ENCODE measurements around the gene ASAP2. TPM values are rescaled to one million over a fixed set of nuclear protein-coding genes. Genes with fewer than 3 reads are reported as not detected.
A peak's percentile ranks its signal among the peaks of the same experiment; 100 is the strongest.

The ASAP2 gene
- 58.0 and 59.6 TPM in 2 replicates for total RNA-seq

GRCh38 chr2:9205963-9206948 lies at the start of gene ASAP2:
Gene ASAP2 (plus strand): TSS chr2:9206812. CDS start chr2:9207105, 293 bp downstream.
- peak; percentile 83 for DNase-seq

DNA sequence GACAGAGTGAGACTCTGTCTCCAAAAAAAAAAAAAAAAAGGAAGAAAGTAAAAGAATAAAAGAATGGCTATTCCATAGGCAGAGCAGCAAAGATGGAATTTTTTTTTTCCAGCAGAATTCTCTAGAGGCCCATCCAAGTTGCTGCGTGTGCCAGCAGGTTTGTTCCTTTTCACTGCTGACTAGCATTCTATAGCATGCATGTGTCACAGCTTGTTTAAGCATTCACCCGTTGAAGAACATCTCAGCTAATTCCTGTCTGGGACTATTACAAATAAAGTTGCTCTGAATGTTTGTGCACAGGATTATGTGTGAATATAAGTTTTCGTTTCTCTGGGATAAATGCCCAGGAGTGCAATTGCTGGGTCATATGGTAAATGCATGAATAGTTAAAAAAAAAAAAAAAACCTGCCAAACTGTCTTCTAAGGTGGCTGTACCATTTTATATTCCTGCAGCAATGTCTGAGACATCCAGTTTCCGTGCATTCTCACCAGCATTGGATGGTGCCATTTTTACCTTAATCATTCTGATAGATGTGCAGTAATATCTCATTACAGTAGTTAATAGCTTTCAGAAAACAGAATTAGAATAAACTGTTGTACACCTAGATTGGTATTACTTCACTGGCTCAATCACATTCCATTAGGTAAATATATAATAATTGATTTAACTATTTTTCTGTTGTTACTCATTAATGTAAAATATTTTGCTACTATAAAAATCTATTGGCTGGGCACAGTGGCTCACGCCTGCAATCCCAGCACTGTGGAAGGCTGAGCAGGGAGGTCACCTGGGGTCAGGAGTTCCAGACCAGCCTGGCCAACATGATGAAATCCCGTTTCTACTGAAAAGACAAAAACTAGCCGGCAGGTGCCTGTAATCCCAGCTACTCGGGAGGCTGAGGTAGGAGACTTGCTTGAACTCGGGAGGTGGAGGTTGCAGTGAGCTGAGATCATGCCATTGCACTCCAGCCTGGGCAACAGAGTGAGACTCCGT lies 47.5 kb upstream of the ASAP2 start:
- DNase-seq: no peak

DNA sequence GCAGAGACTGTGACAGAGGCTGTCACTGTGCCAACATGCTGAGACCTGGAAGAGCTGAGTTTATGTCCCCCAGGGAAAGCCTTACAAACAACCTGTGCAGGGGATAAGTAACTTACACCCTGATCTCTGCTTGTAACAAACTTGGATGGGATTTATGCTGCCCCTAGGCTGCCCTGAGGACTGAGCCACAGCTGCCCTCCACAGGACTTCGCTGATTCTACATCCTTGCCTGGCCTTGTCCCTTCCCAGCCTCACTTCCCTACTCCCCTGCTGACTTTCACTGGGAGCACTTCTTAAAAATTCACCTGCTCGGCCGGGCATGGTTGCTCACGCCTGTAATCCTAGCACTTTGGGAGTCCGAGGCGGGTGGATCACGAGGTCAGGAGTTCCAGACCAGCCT lies 45.9 kb upstream of the ASAP2 start:
- DNase-seq: no peak

DNA sequence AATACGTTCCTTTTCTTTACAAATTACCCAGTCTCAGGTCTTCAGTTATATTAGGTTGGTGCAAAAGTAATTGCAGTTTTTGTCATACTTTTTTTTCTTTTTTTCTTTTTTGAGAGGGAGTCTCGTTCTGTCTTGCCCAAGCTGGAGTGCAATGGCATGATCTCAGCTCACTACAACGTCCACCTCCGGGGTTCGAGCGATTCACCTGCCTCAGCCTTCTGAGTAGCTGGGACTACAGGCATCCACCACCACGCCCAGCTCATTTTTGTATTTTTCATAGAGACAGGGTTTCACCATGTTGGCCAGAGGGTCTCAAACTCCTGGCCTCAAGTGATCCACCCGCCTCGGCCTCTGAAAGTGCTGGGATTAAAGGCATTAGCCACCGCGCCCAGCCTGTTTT lies 43.8 kb upstream of the ASAP2 start:
- DNase-seq: no peak

DNA sequence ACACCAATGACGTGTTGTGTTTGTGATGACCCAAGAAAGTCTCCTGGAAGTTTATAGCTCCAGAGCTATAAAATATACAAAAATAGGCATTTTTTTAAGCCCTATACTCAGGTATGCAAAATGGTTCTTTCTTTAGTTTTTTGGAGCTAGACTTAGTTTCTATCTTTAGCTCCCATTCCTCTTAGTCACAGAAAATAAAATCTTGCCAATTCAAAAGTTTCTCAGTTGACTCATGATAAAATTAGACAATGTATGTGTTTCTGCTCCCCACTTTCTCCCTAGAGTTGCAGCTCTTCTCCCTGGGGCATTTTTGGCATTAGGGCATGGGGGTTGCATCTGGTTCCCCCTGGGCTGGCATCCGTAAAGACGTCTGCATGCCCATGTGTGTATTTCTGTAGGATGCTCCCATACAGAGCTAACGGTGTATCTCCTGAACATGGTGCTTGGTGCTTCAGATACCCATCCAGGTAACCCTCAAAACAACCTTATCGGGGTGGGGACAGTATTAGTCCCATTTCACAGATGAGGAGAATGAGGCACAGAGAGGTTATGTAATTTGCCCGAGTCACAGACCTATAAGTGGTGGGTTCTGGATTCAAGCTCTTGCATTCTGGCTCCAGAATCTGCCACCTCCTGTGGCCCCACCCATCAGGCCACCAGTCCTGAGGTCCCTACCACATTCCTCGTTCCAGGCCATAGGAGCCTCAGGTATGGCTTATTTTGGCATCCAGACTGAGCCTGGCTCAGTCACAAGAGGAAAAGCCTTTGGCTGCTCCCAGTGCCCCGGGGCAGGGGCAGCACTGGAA lies 43.1 kb upstream of the ASAP2 start:
- no peak for DNase-seq

GRCh38 chr2:9164112-9164608 lies 42.5 kb upstream of the ASAP2 start:
- DNase-seq: no peak

- no peak for DNase-seq
Observed at GRCh38 chr2:9165625-9166024, 41.0 kb upstream of the ASAP2 start.

GRCh38 chr2:9166579-9167377 lies 39.8 kb upstream of the ASAP2 start:
- DNase-seq: no peak

DNA sequence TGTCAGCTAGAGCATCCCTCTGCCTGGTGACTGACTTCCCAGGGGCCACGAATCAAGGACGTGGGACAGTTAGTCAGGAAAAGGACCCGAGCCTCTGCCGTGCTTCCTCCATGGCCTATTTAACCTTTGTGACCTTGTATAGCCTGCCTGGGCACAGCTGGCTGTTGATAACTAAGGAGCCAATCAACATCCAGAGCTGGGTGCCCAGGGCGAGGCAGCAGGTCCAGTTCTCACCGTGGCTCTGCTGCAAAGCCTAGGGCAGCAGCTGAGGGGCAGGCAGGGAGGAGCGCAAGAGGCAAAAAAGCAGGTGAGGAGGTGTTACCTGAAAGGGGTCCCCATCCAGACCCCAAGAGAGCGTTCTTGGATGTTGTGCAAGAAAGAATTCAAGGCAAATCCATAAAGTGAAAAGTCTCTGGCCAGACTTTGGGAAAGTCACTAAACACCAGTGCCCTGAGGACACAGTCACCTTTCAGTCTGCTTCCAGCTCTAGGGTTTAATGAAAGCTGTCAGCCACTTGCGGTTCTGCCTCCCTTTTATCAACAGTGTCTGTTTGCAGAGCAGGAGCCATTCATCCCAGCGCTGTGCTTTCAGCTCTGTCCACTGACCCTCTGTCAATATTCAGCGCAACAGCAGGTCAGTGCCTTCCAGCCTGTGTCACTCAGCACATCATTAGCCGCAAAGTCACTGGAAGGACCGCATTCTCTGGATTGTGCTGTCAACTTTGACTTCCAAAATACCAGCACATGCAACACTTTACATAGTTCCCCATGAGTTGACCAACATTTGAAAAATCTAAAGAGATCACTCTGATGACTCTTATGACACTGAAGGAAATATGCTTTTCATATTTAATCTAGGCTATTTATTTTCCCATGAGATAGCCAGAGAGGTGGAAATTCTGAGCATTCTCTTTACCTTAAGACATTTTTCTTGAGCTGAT lies 38.6 kb upstream of the ASAP2 start:
- DNase-seq: no peak

DNA sequence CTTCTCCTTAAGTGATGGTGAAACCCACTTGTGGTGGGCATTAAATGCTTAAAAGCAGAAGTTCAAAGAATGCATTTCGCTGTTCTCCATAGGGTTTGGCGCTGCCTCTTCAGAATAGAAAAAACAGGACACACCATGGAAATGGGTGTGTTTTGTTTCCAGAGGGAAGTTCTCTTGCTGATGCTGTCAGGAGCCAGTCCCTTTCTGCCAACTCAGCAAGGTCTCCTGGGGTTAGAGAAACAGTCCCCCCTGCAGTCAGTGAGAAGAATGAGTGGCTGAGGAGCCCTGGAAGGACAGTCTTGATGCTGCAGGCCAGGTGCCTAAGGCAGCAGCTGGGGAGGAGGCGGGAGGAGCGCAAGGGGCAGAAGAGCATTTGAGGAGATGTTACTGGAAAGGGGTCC lies 37.8 kb upstream of the ASAP2 start:
- DNase-seq: no peak

GRCh38 chr2:9169349-9170107 lies 37.1 kb upstream of the ASAP2 start:
- DNase-seq: no peak

GRCh38 chr2:9170458-9171130 lies 36.0 kb upstream of the ASAP2 start:
- DNase-seq: no peak

- peak; percentile 80 for DNase-seq
Observed at GRCh38 chr2:9174771-9175437, 31.7 kb upstream of the ASAP2 start.

- DNase-seq: no peak
Observed at GRCh38 chr2:9178110-9178903, 28.3 kb upstream of the ASAP2 start.

DNA sequence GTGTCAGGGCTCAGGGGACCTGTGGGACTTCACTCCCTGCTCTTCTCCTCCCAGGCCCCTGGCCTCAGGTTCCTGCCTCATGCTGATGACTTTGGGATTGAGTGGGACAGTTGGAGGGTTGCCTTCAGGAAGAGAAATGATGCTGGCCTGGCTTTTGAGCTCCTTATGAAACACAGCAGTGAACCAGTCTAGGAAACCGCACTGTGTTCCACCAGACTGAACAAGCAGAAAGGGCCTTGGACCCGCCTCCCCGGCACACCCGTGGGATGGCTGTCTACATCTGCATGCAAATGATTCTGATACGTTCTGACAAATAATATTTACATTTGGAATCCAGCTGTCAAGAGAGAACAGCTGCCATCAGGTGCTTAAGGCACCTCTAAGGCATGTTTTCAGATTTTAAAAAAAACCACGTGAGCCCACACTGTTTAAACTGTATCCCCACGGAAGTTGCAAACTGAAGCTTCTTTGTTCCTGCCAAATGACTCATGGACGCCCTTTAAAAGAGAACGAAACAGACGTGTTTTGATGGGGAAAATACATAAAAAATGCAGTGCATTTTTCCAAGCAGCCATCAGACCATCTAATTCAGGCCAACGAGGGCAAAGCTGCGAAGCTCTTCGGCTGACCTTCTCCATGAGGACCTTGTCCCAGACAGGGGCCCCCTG lies 27.6 kb upstream of the ASAP2 start:
- peak; percentile 72 for DNase-seq

DNA sequence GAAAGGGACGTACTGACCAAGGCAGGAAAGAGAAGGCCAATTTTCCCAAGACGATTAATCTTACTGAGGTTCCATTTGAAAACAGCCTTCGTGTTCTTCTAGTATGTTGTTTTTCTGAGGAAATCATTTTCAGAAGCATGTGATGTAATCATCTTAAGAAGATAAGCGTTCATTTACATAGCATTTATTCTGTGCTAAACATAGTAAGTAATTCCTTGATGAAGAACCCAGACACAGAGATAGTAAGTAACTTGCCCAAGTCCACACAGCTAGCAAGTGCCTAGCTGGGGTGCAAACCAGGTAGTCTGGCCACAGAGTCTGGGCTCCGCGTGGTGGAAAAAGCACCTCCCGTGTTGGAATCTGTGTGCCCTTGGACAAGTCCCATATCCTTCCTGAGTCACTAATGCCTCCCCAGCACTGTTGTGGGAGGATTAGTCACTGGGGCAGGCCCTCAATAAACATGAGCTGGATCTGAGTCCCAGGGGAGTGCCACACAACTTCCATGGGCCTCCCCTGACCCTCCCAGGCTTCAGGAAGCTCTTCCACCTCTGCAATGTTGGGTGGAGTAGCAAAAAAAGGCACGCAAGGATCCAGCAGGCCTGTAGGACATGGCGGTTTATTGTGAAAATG lies 26.9 kb upstream of the ASAP2 start:
- DNase-seq: peak; percentile 79
